ENCODE results near the gene PTPRD. TPM values are rescaled to one million over a fixed set of nuclear protein-coding genes. Genes with fewer than 3 reads are reported as not detected.

Gene PTPRD
- total RNA-seq, 1 experiment from 2014 or later, result 70.1 TPM

- ChIA-PET CTCF (no interaction called here), POLR2A (no interaction called here)
- Mint-ChIP-seq H3K27ac (ENCODE audit: unreplicated experiment) (no peak overlapping the region), H3K9me3 (ENCODE audit: unreplicated experiment) (no peaks in the 10 kb centered on the region), H3K4me3 (ENCODE audit: unreplicated experiment) (no peak overlapping the region), H3K4me1 (ENCODE audit: low read depth, unreplicated experiment) (no peaks in the 10 kb centered on the region), H3K27me3 (ENCODE audit: insufficient read depth, unreplicated experiment) (peaks cover 5% of the 10 kb centered on the region), H3K36me3 (ENCODE audit: insufficient read depth, unreplicated experiment) (no peaks in the 10 kb centered on the region)
- Histone ChIP-seq H3K36me3 (ENCODE audit: control insufficient read depth, insufficient read depth, low read length) (no peaks in the 10 kb centered on the region), H3K4me1 (no peaks in the 10 kb centered on the region), H3K4me3 (ENCODE audit: low read depth, low read length) (no peak overlapping the region), H3K9me3 (no peaks in the 10 kb centered on the region), H3K27me3 (replicated peaks; ENCODE audit: control insufficient read depth, insufficient read depth, low read length) (no peaks in the 10 kb centered on the region)
- no peak for TF ChIP-seq CTCF (IDR thresholded peaks at IDR 0.05; ENCODE audit: insufficient read depth in 1 of 2, low read depth in 1 of 2, low read length in 1 of 2, severe bottlenecking in 1 of 2, unreplicated experiment in 1 of 2)
- intact Hi-C loops (cut with micrococcal nuclease; ENCODE audit: unreplicated experiment), result no loop called here
- DNase-seq, result no peak
- BruUV-seq (replicated peaks), result no TSS peak
These were observed 1707.1 kb downstream of the PTPRD start for GRCh38 chr9:8905731-8906130.

GRCh38 chr9:8904771-8905515 lies 1707.9 kb downstream of the PTPRD start:
- DNase-seq, result no peak
- no TSS peak for BruUV-seq (replicated peaks)
- CTCF ChIA-PET, result no interaction called here
- intact Hi-C loops (cut with micrococcal nuclease; ENCODE audit: unreplicated experiment), result no loop called here
- Mint-ChIP-seq H3K27ac (ENCODE audit: unreplicated experiment) (no peak overlapping the region), H3K4me3 (ENCODE audit: unreplicated experiment) (no peak overlapping the region), H3K27me3 (ENCODE audit: insufficient read depth, unreplicated experiment) (peaks cover 5% of the 10 kb centered on the region), H3K9me3 (ENCODE audit: unreplicated experiment) (no peaks in the 10 kb centered on the region), H3K36me3 (ENCODE audit: insufficient read depth, unreplicated experiment) (no peaks in the 10 kb centered on the region), H3K4me1 (ENCODE audit: low read depth, unreplicated experiment) (no peaks in the 10 kb centered on the region)
- TF ChIP-seq CTCF (IDR thresholded peaks at IDR 0.05; ENCODE audit: insufficient read depth in 1 of 2, low read depth in 1 of 2, low read length in 1 of 2, severe bottlenecking in 1 of 2, unreplicated experiment in 1 of 2), result no peak
- Histone ChIP-seq H3K9me3 (no peaks in the 10 kb centered on the region), H3K4me3 (ENCODE audit: low read depth, low read length) (no peak overlapping the region), H3K4me1 (no peaks in the 10 kb centered on the region), H3K27me3 (replicated peaks; ENCODE audit: control insufficient read depth, insufficient read depth, low read length) (no peaks in the 10 kb centered on the region), H3K36me3 (ENCODE audit: control insufficient read depth, insufficient read depth, low read length) (no peaks in the 10 kb centered on the region)
- POLR2A ChIA-PET, result no interaction called here

- H3K9me3 Mint-ChIP-seq (ENCODE audit: unreplicated experiment), result no peaks in the 10 kb centered on the region
- H3K4me3 ChIP-seq (ENCODE audit: low read depth, low read length), result no peak overlapping the region
- H3K4me1 Mint-ChIP-seq (ENCODE audit: low read depth, unreplicated experiment), result no peaks in the 10 kb centered on the region
- TF ChIP-seq CTCF (IDR thresholded peaks at IDR 0.05; ENCODE audit: insufficient read depth in 1 of 2, low read depth in 1 of 2, low read length in 1 of 2, severe bottlenecking in 1 of 2, unreplicated experiment in 1 of 2), result no peak
- H3K36me3 Mint-ChIP-seq (ENCODE audit: insufficient read depth, unreplicated experiment), result no peaks in the 10 kb centered on the region
- no peaks in the 10 kb centered on the region for H3K9me3 ChIP-seq
- H3K36me3 ChIP-seq (ENCODE audit: control insufficient read depth, insufficient read depth, low read length), result no peaks in the 10 kb centered on the region
- no peak overlapping the region for H3K27ac Mint-ChIP-seq (ENCODE audit: unreplicated experiment)
- ChIA-PET CTCF (no interaction called here), POLR2A (no interaction called here)
- BruUV-seq (replicated peaks), result no TSS peak
- DNase-seq, result no peak
- no peak overlapping the region for H3K4me3 Mint-ChIP-seq (ENCODE audit: unreplicated experiment)
- no peaks in the 10 kb centered on the region for H3K27me3 ChIP-seq (replicated peaks; ENCODE audit: control insufficient read depth, insufficient read depth, low read length)
- intact Hi-C loops (cut with micrococcal nuclease; ENCODE audit: unreplicated experiment), result no loop called here
- H3K27me3 Mint-ChIP-seq (ENCODE audit: insufficient read depth, unreplicated experiment), result peaks cover 3% of the 10 kb centered on the region
- H3K4me1 ChIP-seq, result no peaks in the 10 kb centered on the region
These were observed 1709.7 kb downstream of the PTPRD start for GRCh38 chr9:8903077-8903476.
